ENCODE measurements around the gene ABHD11.
"Not testable (repeated sequence)": the region's sequence is repeated elsewhere in the genome, so short reads cannot be mapped to it uniquely, and the experiment has no call there.

Gene ABHD11

DNA sequence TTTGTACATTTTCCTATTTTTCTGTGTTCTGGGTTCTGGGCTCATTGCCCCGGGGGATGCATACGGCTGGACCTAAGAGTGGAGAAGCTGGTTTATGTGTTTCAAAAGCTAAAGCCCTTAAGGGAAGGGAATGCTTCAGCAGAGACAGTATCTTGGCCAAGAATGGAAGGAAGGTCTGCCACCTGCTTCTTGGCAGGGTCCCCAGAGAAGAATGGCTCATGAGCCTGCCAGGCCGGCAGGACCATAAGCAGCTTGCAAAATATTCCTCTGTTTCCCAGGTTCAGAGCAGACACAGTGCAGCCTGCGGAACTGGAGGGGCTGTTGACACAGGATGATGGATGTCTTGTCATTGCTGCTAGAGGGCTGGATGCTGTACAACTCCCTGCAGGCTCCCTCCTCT is 7.8 kb upstream of the ABHD11 start:
- no peak for DNase-seq

DNA sequence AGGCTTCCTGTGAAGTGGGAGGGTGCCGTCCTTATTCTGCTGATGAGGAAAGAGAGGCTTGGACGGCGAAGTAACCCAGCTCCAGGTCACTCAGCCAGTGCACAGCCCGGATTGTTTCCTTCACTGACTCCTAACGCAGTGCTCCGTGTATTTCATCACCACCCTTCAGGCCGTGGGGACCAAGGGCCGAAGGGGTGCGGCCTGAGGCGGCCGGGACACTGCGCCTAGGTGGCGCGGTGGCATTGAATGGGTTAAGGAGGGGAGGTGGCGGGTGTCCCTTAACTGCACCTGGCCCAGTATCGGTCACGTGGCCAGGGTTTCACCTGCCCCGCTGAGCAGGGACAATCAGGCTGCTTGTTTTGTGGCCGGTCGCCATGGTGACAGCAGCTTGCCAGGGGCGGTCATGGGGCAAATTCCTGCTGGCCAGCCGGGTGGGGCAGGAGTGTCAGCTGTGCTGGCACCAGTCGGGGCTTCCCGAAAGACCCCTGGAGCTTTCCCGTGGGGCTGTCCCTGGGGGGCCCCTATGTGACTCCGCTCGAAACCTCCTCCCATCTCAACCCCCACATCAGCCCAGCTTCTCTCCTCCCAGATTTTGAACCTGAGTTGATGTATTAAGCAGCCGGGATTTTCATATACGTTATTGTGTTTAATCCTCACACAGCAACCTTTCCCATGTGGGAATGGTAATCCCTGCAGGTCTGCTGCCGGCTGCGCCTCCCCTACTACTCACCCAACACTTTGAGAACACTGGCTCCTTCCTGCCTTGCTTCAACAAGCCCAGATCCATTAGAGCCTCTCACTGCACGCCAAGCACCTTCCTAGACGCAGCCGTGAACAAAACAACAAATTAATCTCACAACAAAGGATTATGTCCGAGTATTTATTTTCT is 4.4 kb upstream of the ABHD11 start:
- DNase-seq, result peak in 21 of 56 donors; percentile 7 to 84 (median 30)

GRCh38 chr7:73742338-73742752 is 3.7 kb upstream of the ABHD11 start:
- no peak for DNase-seq

- DNase-seq, result no peak
Observed at GRCh38 chr7:73741600-73741999, 3.0 kb upstream of the ABHD11 start.

GRCh38 chr7:73740771-73741170 is 2.2 kb upstream of the ABHD11 start:
- no peak for DNase-seq

GRCh38 chr7:73740212-73740611 is 1.6 kb upstream of the ABHD11 start:
- DNase-seq, result no peak

DNA sequence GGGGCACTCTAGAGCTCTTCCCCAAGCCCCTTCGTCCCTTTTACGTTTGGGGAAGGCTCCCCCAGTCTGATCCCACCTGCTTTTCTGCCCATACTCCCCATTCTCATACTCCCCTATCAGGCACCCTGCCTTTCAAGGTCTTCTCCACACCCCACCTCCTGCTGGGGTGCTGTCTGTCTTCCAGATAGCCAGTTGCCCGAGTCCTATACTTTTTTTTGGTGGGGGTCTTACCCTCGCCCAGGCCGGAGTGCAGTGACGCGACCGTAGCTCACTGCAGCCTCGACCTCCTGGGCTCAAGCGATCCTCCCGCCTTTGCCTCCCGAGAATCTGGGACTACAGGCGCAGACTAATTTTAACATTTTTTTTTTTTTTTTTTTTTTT is 775 bp upstream of the ABHD11 start:
- DNase-seq, result peak in 1 of 56 donors; percentile 13

GRCh38 chr7:73738220-73738611 is 386 bp downstream of the ABHD11 start:
- peak in 30 of 56 donors; percentile 13 to 66 (median 39) for DNase-seq

- DNase-seq, result no peak
Observed at GRCh38 chr7:73737491-73738219, 947 bp downstream of the ABHD11 start.

DNA sequence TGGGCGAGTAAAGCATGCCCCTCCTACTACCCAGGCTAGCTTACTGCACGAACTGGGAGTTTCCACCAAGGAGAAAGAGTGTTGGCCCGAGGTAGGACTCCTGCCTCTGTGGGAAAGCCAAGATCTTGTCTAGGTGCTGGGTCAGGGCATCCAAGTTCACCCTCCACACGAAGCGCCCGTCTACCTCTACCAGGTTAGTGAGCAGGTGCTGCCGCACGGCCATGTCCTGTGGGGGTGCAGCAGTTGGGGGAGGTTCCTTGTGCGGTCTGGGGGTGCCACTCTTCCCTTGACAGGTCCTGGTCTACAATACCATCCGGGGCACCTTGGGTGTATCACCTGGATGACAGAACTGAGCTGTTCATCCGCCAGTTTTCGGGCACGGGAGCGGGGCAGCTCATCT is 1.7 kb downstream of the ABHD11 start:
- no peak for DNase-seq

GRCh38 chr7:73735528-73735905 is 3.1 kb downstream of the ABHD11 start:
- DNase-seq, result no peak

GRCh38 chr7:73734619-73735527 is 3.7 kb downstream of the ABHD11 start:
- peak in 17 of 56 donors; percentile 10 to 49 (median 28) for DNase-seq

- no peak for DNase-seq
Observed at GRCh38 chr7:73732397-73732796, 6.2 kb downstream of the ABHD11 start.

DNA sequence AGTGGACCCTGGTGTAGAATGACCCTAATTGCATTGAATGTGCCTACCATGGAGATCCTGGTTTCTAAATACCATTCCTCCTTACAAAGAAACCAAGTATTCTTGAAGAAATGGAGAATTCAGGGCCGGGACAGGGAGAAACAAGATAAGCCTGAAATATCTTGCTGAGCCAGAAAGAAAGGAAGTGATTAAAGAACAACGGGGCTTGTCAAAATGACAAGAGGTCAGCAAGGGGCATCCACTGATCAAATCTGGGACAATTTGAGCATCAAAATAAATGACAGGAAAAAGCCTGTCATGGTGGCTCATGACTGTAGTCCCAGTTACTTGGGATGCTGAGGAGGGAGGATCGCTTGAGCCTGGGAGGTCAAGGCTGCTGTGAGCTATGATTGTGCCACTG is 8.1 kb downstream of the ABHD11 start:
- DNase-seq, result no peak

GRCh38 chr7:73728551-73728950 is 10.1 kb downstream of the ABHD11 start:
- no peak for DNase-seq

DNA sequence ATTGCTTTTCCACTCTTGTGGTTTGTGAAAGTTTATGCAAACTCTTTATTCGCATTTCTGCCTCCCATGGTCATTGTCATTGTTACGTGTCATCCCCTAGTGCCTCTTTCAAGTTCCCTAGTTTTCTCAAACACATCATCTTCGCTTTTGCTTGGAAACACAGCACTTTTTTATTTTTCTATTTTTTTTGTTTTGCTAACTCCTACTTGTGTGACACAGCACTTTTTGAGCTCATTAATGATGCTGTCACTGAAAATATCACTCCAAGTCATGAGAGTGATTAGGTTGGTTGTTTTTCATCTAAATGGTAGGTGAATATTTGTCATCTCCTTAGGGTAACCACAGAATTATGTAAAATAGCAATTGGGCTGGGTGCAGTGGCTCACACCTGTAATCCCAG is 10.7 kb downstream of the ABHD11 start:
- no peak for DNase-seq

- no peak for DNase-seq
Observed at GRCh38 chr7:73726083-73726466, 12.5 kb downstream of the ABHD11 start.

GRCh38 chr7:73723813-73724212 is 14.8 kb downstream of the ABHD11 start:
- no peak for DNase-seq

DNA sequence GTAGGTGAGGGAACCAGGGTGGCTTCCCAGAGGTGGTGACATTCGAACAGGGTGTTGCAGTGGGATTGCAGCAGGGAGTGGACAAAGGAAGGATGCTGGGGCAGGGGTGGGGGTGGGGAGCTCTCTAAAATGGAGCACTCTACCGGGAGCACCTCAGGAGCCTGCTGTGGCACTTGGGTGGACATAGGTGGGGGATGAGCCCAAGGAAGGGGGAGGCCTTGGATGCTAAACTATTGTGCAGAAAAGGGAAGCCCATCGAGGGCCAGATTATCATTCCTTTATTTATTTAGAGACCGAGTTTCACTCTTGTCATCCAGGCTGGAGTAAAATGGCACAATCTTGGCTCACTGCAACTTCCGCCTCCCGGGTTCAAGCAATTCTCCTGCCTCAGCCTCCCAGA is 15.8 kb downstream of the ABHD11 start:
- DNase-seq, result no peak

DNA sequence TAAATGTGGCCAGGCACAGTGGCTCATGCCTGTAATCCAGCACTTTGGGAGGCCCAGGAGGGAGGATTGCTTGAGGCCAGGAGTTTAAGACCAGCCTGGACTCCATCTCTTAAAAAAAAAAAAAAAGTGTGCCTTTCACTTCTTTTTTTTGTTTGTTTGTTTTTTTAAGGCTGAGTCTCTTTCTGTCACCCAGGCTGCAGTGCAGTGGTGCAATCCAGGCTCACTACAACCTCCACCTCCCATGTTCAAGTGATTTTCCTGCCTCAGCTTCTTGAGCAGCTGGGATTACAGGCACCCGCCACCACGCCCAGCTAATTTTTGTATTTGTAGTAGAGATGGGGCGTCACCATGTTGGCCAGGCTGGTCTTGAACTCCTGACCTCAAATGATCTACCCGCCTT is 16.4 kb downstream of the ABHD11 start:
- DNase-seq, result not testable (repeated sequence)

GRCh38 chr7:73721377-73721817 is 17.2 kb downstream of the ABHD11 start:
- peak in 43 of 56 donors; percentile 17 to 83 (median 50) for DNase-seq

DNA sequence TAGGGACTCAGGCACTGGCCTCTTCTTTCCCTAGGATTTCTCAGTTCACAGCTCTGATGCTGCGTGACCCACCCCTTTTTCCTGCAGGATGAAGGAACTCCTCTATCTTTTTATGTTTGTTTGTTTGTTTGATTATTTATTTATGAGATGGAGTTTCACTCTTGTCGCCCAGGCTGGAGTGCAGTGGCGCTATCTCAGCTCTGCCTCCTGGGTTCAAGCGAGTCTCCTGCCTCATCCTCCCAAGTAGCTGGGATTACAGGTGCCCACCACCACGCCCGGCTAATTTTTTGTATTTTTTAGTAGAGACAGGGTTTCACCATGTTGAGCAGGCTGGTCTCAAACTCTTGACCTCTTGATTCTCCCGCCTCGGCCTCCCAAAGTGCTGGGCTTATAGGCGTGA is 18.2 kb downstream of the ABHD11 start:
- not testable (repeated sequence) for DNase-seq

Measured in amygdala (tissue), 56 donors.